Kidney (tissue), 14 donors: ENCODE data around the gene RBBP9. TPM values are rescaled to one million over a fixed set of nuclear protein-coding genes. Genes with fewer than 3 reads are reported as not detected.
"Not testable (repeated sequence)": the region's sequence is repeated elsewhere in the genome, so short reads cannot be mapped to it uniquely, and the experiment has no call there.

Source experiments
- DNase-seq, 5 donors: peaks; one replicate each; pipeline ENCODE4 v3.0.0-alpha.2; 2013 to 2020
- FAIRE-seq: peaks from 2 replicates; lab custom pipeline; 2012; peaks lifted over from hg19 to GRCh38; lab: Jason Lieb, UNC
- H3K27ac ChIP-seq, 2 donors: one replicate each; pipeline ENCODE4 v1.7.0; 2013; ENCODE audit warnings: low read depth in 2 of 2, low read length in 2 of 2, inconsistent platforms in 1 of 2
- H3K27me3 ChIP-seq: one replicate; pipeline ENCODE4 v1.7.1; 2013; ENCODE audit warnings: low read length, inconsistent platforms; ENCODE audit not compliant: control insufficient read depth, insufficient read depth
- H3K36me3 ChIP-seq, 3 donors: one replicate each; pipeline versions ENCODE4 v1.7.0 to v1.7.1; 2013; ENCODE audit warnings: low read length in 3 of 3, control low read depth in 1 of 3, inconsistent platforms in 1 of 3; ENCODE audit not compliant: insufficient read depth in 3 of 3, control insufficient read depth in 2 of 3
- H3K4me1 ChIP-seq, 3 donors: one replicate each; pipeline versions ENCODE4 v1.7.0 to v1.7.1; 2013; ENCODE audit warnings: low read length in 3 of 3, inconsistent platforms in 1 of 3, low read depth in 1 of 3; ENCODE audit not compliant: control insufficient read depth in 2 of 3, insufficient read depth in 2 of 3
- H3K4me3 ChIP-seq, 3 donors: one replicate each; pipeline versions ENCODE4 v1.7.0 to v1.8.1; 2013; ENCODE audit warnings: low read length in 3 of 3, control low read depth in 1 of 3, inconsistent platforms in 1 of 3
- H3K9ac ChIP-seq, 3 donors: one replicate each; pipeline versions ENCODE4 v1.7.0 to v1.7.1; 2013; ENCODE audit warnings: low read length in 3 of 3, control low read depth in 1 of 3, inconsistent platforms in 1 of 3
- H3K9me3 ChIP-seq, 3 donors: one replicate each; pipeline versions ENCODE4 v1.7.0 to v1.7.1; 2013; ENCODE audit warnings: low read length in 3 of 3, control low read depth in 1 of 3, inconsistent platforms in 1 of 3; ENCODE audit not compliant: control insufficient read depth in 2 of 3, insufficient read depth in 1 of 3
- CTCF ChIP-seq: IDR thresholded peaks from 3 replicates; pipeline ENCODE4 v1.5.1; 2012; ENCODE audit warnings: mild to moderate bottlenecking, moderate library complexity, borderline replicate concordance; ENCODE audit not compliant: insufficient read depth; ENCODE audit errors: extremely low read depth
- intact Hi-C: fragments of 100-400 bp; cut with DNase I; formaldehyde crosslinking; loops from one replicate; pipeline ENCODE4 v1.11.1; 2022
- polyA plus RNA-seq: library from polyadenylated mRNA; stranded (reverse); fragments of 350-450 nt; fragmentation: Illumina TruSeq; extraction: RNeasy Lipid Tissue Mini Kit (QIAGEN cat#74804); gene quantifications from one replicate; pipeline ENCODE4 v1.2.3, GENCODE V29; 2014; ENCODE audit warnings: low read depth, low replicate concordance; ENCODE audit not compliant: insufficient read depth
- total RNA-seq: library from RNA; stranded (reverse); fragmentation: NEBNext Ultra II Directional; extraction: Animal tissue kit (Norgen Biotek cat#: 25700); gene quantifications from one replicate; pipeline ENCODE4 v1.2.1, GENCODE V29; 2021
- donor health status: control.
- donor health status: control.
- donor health status: control.
- donor health status: control.
- donor health status: control.
- donor health status: DM: yes; HTN: yes; CAD: no.
- donor health status: Normal renal cell carcinoma (clear cell type).

Gene RBBP9
- total and polyA plus RNA-seq, 2 donors from 2014 or later, result 15.2 to 16.9 TPM

DNA sequence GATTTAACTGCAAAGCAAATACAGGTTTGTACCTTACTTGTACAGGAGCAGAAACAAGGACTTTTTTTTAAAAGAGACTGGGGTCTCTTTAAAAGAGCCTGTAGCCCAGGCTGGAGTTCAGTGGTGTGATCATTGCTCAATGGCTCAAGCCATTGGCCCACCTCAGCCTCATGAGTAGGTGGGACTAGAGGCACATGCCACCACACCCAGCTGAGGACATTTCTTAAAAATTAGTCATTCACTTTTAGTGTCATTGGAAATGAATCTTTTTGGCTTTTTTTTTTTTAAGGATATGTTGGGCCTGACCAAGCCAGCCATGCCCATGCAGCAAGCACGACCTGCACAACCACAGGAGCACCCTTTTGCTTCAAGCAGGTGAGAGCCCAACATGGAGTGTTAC lies 27.6 kb upstream of the RBBP9 start:
- FAIRE-seq, result no peak

DNA sequence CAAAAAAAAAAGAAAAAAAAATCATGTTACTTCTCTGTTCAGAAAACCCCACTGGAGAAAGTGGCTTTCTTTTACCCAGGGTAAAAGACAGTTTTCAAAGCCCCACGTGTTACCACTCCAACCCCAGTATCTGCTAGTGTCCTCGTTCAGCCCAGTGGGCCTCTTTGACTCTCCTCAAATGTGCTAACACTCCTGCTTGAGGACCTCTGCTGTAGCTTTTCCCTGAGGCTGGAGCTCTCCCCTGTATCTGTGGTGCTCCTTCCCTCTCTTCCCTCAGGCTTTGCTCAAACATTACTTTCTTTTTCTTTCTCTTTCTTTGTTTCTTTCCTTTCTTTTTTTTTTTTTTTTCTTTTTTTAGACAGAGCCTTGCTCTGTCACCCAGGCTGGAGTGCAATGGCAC lies 26.0 kb upstream of the RBBP9 start:
- Histone ChIP-seq H3K36me3 (peaks cover 8 to 34% (median 23%) of the 10 kb centered on the region in 3 donors), H3K4me3 (no peak overlapping the region), H3K4me1 (no peaks in the 10 kb centered on the region), H3K27me3 (no peaks in the 10 kb centered on the region), H3K27ac (no peak overlapping the region), H3K9me3 (no peaks in the 10 kb centered on the region), H3K9ac (no peak overlapping the region)
- FAIRE-seq, result no peak
- intact Hi-C loops, result no loop called here
- no peak for TF ChIP-seq CTCF
- no peak for DNase-seq

More for the DNA sequence above, 27.6 kb upstream of the RBBP9 start:
- intact Hi-C loops, result no loop called here
- H3K9ac ChIP-seq, result no peak overlapping the region
- no peak overlapping the region for H3K27ac ChIP-seq
- no peak for TF ChIP-seq CTCF
- DNase-seq, result no peak
- no peaks in the 10 kb centered on the region for H3K4me1 ChIP-seq
- no peaks in the 10 kb centered on the region for H3K9me3 ChIP-seq
- H3K36me3 ChIP-seq, result peaks cover 8 to 46% (median 38%) of the 10 kb centered on the region in 3 donors
- H3K4me3 ChIP-seq, result no peak overlapping the region
- H3K27me3 ChIP-seq, result no peaks in the 10 kb centered on the region

- H3K27me3 ChIP-seq, H3K4me3 ChIP-seq, H3K9ac ChIP-seq, H3K4me1 ChIP-seq, H3K27ac ChIP-seq, H3K9me3 ChIP-seq, FAIRE-seq, DNase-seq, intact Hi-C loops: not testable (repeated sequence)
- peaks cover 8 to 25% (median 19%) of the 10 kb centered on the region in 3 donors for H3K36me3 ChIP-seq
Measured at GRCh38 chr20:18522066-18522465, 25.0 kb upstream of the RBBP9 start.

DNA sequence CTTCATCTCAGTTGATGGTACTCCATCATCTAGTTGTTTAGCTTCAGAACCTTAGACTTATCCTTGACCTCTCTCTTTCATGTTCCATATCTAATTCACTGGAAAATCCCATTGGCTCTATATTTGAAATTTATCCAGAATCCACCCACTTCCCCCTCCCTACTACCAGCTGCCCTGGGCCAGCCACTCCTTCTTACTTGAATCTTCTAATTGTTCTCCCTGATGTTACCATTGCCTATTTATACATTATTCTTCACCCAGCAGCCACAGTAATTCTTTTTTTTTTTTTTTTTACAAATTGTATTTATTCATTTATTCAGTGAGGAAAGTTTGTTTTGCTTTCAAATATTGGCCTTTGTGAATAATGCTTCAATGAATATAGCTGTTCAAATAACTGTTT lies 18.9 kb upstream of the RBBP9 start:
- intact Hi-C loops, result no loop called here
- H3K4me1 ChIP-seq, result no peaks in the 10 kb centered on the region
- peaks cover 0 to 5% (median 0%) of the 10 kb centered on the region in 3 donors for H3K36me3 ChIP-seq
- DNase-seq, result no peak
- H3K27ac ChIP-seq, result no peak overlapping the region
- no peaks in the 10 kb centered on the region for H3K27me3 ChIP-seq
- H3K9ac ChIP-seq, result no peak overlapping the region
- H3K4me3 ChIP-seq, result no peak overlapping the region
- no peak for FAIRE-seq
- TF ChIP-seq CTCF, result no peak
- no peaks in the 10 kb centered on the region for H3K9me3 ChIP-seq
